Psoas muscle (tissue), 8 donors: ENCODE results near the gene ASTL. TPM values are rescaled to one million over a fixed set of nuclear protein-coding genes. Genes with fewer than 3 reads are reported as not detected.

Experiments used
- ATAC-seq, 4 donors: fragments of 200-7000 bp; cut with Tn5 transposase; one replicate each; pipeline ENCODE4 v1.9.1; 2020; ENCODE audit warnings: moderate library complexity in 3 of 4, mild to moderate bottlenecking in 2 of 4
- DNase-seq, 2 donors: peaks; one replicate each; pipeline ENCODE4 v3.0.0-alpha.2; 2020
- H3K27ac ChIP-seq: fragments of 200-600 bp; one replicate; pipeline ENCODE4 v1.8.0; 2022
- H3K27me3 ChIP-seq, 3 donors: fragments of 200-600 bp in 1 of 3; one replicate each; pipeline versions ENCODE4 v1.6.1 to v1.8.0; 2013 to 2022; ENCODE audit warnings: low read length in 2 of 3, mild to moderate bottlenecking in 2 of 3, moderate library complexity in 1 of 3; ENCODE audit not compliant: insufficient read depth in 3 of 3
- H3K36me3 ChIP-seq, 2 donors: fragments of 200-600 bp in 1 of 2; one replicate each; pipeline versions ENCODE4 v1.6.1 to v1.8.0; 2013 to 2022; ENCODE audit warnings: low read depth in 1 of 2, mild to moderate bottlenecking in 1 of 2, moderate library complexity in 1 of 2; ENCODE audit not compliant: insufficient read depth in 1 of 2
- H3K4me1 ChIP-seq: fragments of 200-600 bp; one replicate; pipeline ENCODE4 v1.8.0; 2022
- H3K4me3 ChIP-seq: fragments of 200-600 bp; one replicate; pipeline ENCODE4 v1.8.0; 2022; ENCODE audit warnings: mild to moderate bottlenecking
- H3K9me3 ChIP-seq: fragments of 200-600 bp; one replicate; pipeline ENCODE4 v1.8.0; 2022
- CTCF ChIP-seq: fragments of 200-600 bp; IDR thresholded peaks from one replicate; pipeline ENCODE4 v1.8.0; 2022; ENCODE audit warnings: antibody characterized with exemption
- WGBS, 3 donors: extraction: QIAGEN DNeasy Blood & Tissue Kit; methylation state at CpG; one replicate each; pipeline versions ENCODE4 v1.1.6 to v1.1.7; 2013; 5-methylcytosine and 5-hydroxymethylcytosine counted together
- intact Hi-C, 2 donors: fragments of 100-400 bp; cut with DNase I; formaldehyde crosslinking; loops; one replicate each; pipeline versions ENCODE4 v1.11.0 to v1.14.2; 2022
- polyA plus RNA-seq, 3 donors: library from polyadenylated mRNA; stranded (reverse); fragments of 200-250 nt; gene quantifications; one replicate each; pipeline ENCODE4 v1.2.3, GENCODE V29; 2013
- total RNA-seq, 4 donors: library from RNA; stranded (reverse); fragmentation: NEBNext Ultra II Directional in 2 of 4; extraction: Animal tissue kit (Norgen Biotek cat#: 25700) in 2 of 4; gene quantifications; one replicate each; pipeline versions ENCODE4 v1.2.1 to v1.2.4, GENCODE V29; 2021 to 2023
- donor health status: healthy with polysubstance abuse.
- donor health status: DM: no; HTN: no; CAD: no; lungs with moderate emphysema.
- donor health status: Bipolar disorder and iron deficiency.
- donor health status: healthy.
- donor health status: DM: yes; HTN: yes; CAD: no.
- donor health status: DM: no; HTN: no; CAD: no.
- donor health status: DM: no; HTN: no; CAD: no.
- donor health status: DM: yes; HTN: yes; CAD: no.

Gene ASTL
- total and polyA plus RNA-seq, 7 donors, result 0.03 TPM; not detected in 6

- Histone ChIP-seq H3K27me3 (no peaks in the 10 kb centered on the region), H3K9me3 (no peaks in the 10 kb centered on the region), H3K36me3 (no peaks in the 10 kb centered on the region), H3K27ac (no peak overlapping the region), H3K4me1 (no peaks in the 10 kb centered on the region), H3K4me3 (no peak overlapping the region)
- TF ChIP-seq CTCF, result no peak
- intact Hi-C loops, result no loop called here
- WGBS, 3 donors, result 80 to 84% (median 83%) methylated on average over 3 to 7 of the region's 7 CpGs
- ATAC-seq (peak in 1 of 4 donors; percentile 17), DNase-seq (no peak)
Observed at GRCh38 chr2:96153991-96154431, 15.7 kb upstream of the ASTL start.

- Histone ChIP-seq H3K27me3 (no peaks in the 10 kb centered on the region), H3K4me3 (no peak overlapping the region), H3K9me3 (no peaks in the 10 kb centered on the region), H3K36me3 (no peaks in the 10 kb centered on the region), H3K4me1 (no peaks in the 10 kb centered on the region), H3K27ac (no peak overlapping the region)
- no peak for TF ChIP-seq CTCF
- DNase-seq (no peak), ATAC-seq (no peak)
- 88 to 91% (median 90%) methylated on average over 7 of the region's 7 CpGs for WGBS, 3 donors
- intact Hi-C loops, result no loop called here
Observed at GRCh38 chr2:96153291-96153713, 15.0 kb upstream of the ASTL start.

- intact Hi-C loops, result no loop called here
- Histone ChIP-seq H3K27ac (no peak overlapping the region), H3K9me3 (no peaks in the 10 kb centered on the region), H3K36me3 (no peaks in the 10 kb centered on the region), H3K27me3 (no peaks in the 10 kb centered on the region), H3K4me1 (no peaks in the 10 kb centered on the region), H3K4me3 (no peak overlapping the region)
- WGBS, 3 donors, result 72 to 76% (median 73%) methylated on average over 13 of the region's 13 CpGs
- DNase-seq (peak in 1 of 2 donors; percentile 48), ATAC-seq (no peak)
- TF ChIP-seq CTCF, result no peak
Observed at GRCh38 chr2:96152304-96153161, 14.2 kb upstream of the ASTL start.

GRCh38 chr2:96151595-96152303, 13.4 kb upstream of the ASTL start:
- no peak for ATAC-seq

More at GRCh38 chr2:96151595-96152303, 13.4 kb upstream of the ASTL start:
- Histone ChIP-seq H3K36me3 (no peaks in the 10 kb centered on the region), H3K4me3 (no peak overlapping the region), H3K4me1 (no peaks in the 10 kb centered on the region), H3K27me3 (no peaks in the 10 kb centered on the region), H3K27ac (no peak overlapping the region), H3K9me3 (no peaks in the 10 kb centered on the region)
- 88 to 93% (median 91%) methylated on average over 9 of the region's 9 CpGs for WGBS, 3 donors
- no peak for DNase-seq
- no peak for TF ChIP-seq CTCF
- intact Hi-C loops, result no loop called here
